Measurements from ENCODE around the gene ABCB7.
"Not testable (repeated sequence)": the region's sequence is repeated elsewhere in the genome, so short reads cannot be mapped to it uniquely, and the experiment has no call there.

DNA sequence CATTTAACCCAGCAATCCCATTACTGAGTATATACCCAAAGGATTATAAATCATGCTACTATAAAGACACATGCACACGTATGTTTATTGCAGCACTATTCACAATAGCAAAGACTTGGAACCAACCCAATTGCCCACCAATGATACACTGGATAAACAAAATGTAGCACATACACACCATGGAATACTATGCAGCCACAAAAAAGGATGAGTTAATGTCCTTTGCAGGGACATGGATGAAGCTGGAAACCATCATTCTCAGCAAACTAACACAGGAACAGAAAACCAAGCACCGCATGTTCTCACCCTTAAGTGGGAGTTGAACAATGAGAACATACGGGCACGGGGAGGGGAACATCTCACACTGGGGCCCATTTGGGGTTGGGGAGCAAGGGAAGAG is 27.0 kb downstream of the ABCB7 start:
- TF ChIP-seq EZH2 (IDR thresholded peaks at IDR 0.05; ENCODE audit: low read length), result not testable (repeated sequence)
- TF ChIP-seq, protein P1, sequence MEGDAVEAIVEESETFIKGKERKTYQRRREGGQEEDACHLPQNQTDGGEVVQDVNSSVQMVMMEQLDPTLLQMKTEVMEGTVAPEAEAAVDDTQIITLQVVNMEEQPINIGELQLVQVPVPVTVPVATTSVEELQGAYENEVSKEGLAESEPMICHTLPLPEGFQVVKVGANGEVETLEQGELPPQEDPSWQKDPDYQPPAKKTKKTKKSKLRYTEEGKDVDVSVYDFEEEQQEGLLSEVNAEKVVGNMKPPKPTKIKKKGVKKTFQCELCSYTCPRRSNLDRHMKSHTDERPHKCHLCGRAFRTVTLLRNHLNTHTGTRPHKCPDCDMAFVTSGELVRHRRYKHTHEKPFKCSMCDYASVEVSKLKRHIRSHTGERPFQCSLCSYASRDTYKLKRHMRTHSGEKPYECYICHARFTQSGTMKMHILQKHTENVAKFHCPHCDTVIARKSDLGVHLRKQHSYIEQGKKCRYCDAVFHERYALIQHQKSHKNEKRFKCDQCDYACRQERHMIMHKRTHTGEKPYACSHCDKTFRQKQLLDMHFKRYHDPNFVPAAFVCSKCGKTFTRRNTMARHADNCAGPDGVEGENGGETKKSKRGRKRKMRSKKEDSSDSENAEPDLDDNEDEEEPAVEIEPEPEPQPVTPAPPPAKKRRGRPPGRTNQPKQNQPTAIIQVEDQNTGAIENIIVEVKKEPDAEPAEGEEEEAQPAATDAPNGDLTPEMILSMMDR (optimal IDR thresholded peaks at IDR 0.05 in 1 of 3, IDR thresholded peaks at IDR 0.05 in 1 of 3, conservative IDR thresholded peaks at IDR 0.05 in 1 of 3; ENCODE audit: extremely low read depth in 1 of 3, insufficient read depth in 2 of 3, low read length in 3 of 3), result not testable (repeated sequence)

Data from keratinocyte (primary cell).